B cell (primary cell): ENCODE data around the gene NRG2. TPM values are rescaled to one million over a fixed set of nuclear protein-coding genes. Genes with fewer than 3 reads are reported as not detected.

Experiments
- ATAC-seq: fragments of 200-7000 bp; cut with Tn5 transposase; one replicate; pipeline ENCODE4 v1.10.0; 2021; ENCODE audit warnings: low read depth, mild to moderate bottlenecking, moderate number of reproducible peaks, moderate library complexity
- CTCF ChIA-PET: fragments of 350-600 bp; sonication (Branson Sonifier 250); formaldehyde crosslinking; loops from one replicate; lab custom pipeline; 2021; ENCODE audit warnings: antibody characterized with exemption, inconsistent platforms; lab: Charles Lee
- POLR2A ChIA-PET: fragments of 350-600 bp; sonication (Branson Sonifier 250); formaldehyde crosslinking; loops from one replicate; lab custom pipeline; 2021; ENCODE audit warnings: antibody characterized with exemption; lab: Charles Lee
- DNase-seq: peaks from one replicate; pipeline ENCODE4 v3.0.0; 2013
- H2AFZ ChIP-seq: 2 replicates; pipeline ENCODE4 v1.6.1; 2012; ENCODE audit warnings: mild to moderate bottlenecking, low read depth, low read length; ENCODE audit not compliant: insufficient read depth, poor library complexity, severe bottlenecking
- H3K27ac ChIP-seq, 2 donors: 1 replicate in 1 of 2; 2 replicates in 1 of 2; pipeline ENCODE4 v1.5.1; 2012 to 2013; ENCODE audit warnings: low read length in 2 of 2, mild to moderate bottlenecking in 2 of 2, moderate library complexity in 1 of 2
- H3K27me3 ChIP-seq, 4 experiments: fragments of 200-600 bp in 1 of 4; sonication (generic) in 1 of 4; replicated peaks in 1 of 4; 1 replicate in 2 of 4; 2 replicates in 2 of 4; pipeline versions ENCODE4 v1.6.1 to v1.7.0; 2013 to 2016; ENCODE audit warnings: low read length in 3 of 4, mild to moderate bottlenecking in 2 of 4, mixed read lengths in 1 of 4, moderate library complexity in 1 of 4; ENCODE audit not compliant: insufficient read depth in 4 of 4, control insufficient read depth in 3 of 4; ENCODE audit errors: control extremely low read depth in 1 of 4
- H3K36me3 ChIP-seq, 2 experiments: replicated peaks in 1 of 2; 1 replicate in 1 of 2; 2 replicates in 1 of 2; pipeline versions ENCODE4 v1.6.1 to v1.7.1; 2013; ENCODE audit warnings: low read length in 1 of 2; ENCODE audit not compliant: insufficient read depth in 2 of 2, control insufficient read depth in 1 of 2; ENCODE audit errors: control extremely low read depth in 1 of 2, extremely low read depth in 1 of 2
- H3K4me1 ChIP-seq, 2 donors: fragments of 200-600 bp in 1 of 2; sonication (generic) in 1 of 2; 1 replicate in 1 of 2; 2 replicates in 1 of 2; pipeline versions ENCODE4 v1.5.1 to v1.6.1; 2013 to 2017; ENCODE audit warnings: low read length in 2 of 2; ENCODE audit not compliant: control insufficient read depth in 2 of 2, insufficient read depth in 2 of 2
- H3K4me2 ChIP-seq: replicated peaks from 2 replicates; pipeline ENCODE3; 2012; ENCODE audit warnings: mild to moderate bottlenecking, low read depth, low read length; ENCODE audit not compliant: poor library complexity, severe bottlenecking
- H3K4me3 ChIP-seq, 5 experiments: fragments of 200-600 bp in 1 of 5; sonication (generic) in 1 of 5; 1 replicate in 3 of 5; 2 replicates in 2 of 5; pipeline versions ENCODE4 v1.5.1 to v1.7.0; 2011 to 2016; ENCODE audit warnings: low read length in 4 of 5, mild to moderate bottlenecking in 4 of 5, low read depth in 2 of 5, control low read depth in 1 of 5, moderate library complexity in 1 of 5; ENCODE audit not compliant: insufficient read depth in 1 of 5; ENCODE audit errors: control extremely low read depth in 1 of 5, extremely low read depth in 1 of 5
- H3K79me2 ChIP-seq: fragments of 200-600 bp; sonication (generic); one replicate; pipeline ENCODE4 v1.6.0; 2016; ENCODE audit warnings: low read length; ENCODE audit not compliant: control insufficient read depth, insufficient read depth
- H3K9ac ChIP-seq: fragments of 200-600 bp; sonication (generic); 2 replicates; pipeline ENCODE4 v1.6.1; 2017; ENCODE audit warnings: mild to moderate bottlenecking, low read length, moderate library complexity
- H3K9me3 ChIP-seq, 3 donors: one replicate each; pipeline versions ENCODE4 v1.6.1 to v1.7.1; 2013; ENCODE audit warnings: low read length in 2 of 3; ENCODE audit not compliant: control insufficient read depth in 2 of 3, insufficient read depth in 1 of 3; ENCODE audit errors: control extremely low read depth in 1 of 3
- H4K20me1 ChIP-seq: 2 replicates; pipeline ENCODE4 v1.6.0; 2012; ENCODE audit warnings: mild to moderate bottlenecking, low read length; ENCODE audit not compliant: insufficient read depth, control insufficient read depth, poor library complexity, severe bottlenecking
- H3K27ac Mint-ChIP-seq: one replicate; pipeline ENCODE4 v1.8.0; 2021; ENCODE audit warnings: mixed read lengths
- H3K27me3 Mint-ChIP-seq: one replicate; pipeline ENCODE4 v1.8.0; 2021; ENCODE audit warnings: mixed read lengths
- H3K4me1 Mint-ChIP-seq: one replicate; pipeline ENCODE4 v1.8.0; 2021; ENCODE audit warnings: mixed read lengths
- H3K4me3 Mint-ChIP-seq: one replicate; pipeline ENCODE4 v1.8.0; 2021; ENCODE audit warnings: mixed read lengths
- H3K9me3 Mint-ChIP-seq: one replicate; pipeline ENCODE4 v1.8.0; 2022; ENCODE audit warnings: mixed read lengths; ENCODE audit not compliant: insufficient read depth
- CTCF ChIP-seq: fragments of 200-600 bp; IDR thresholded peaks from one replicate; pipeline ENCODE4 v1.8.0; 2022; ENCODE audit warnings: antibody characterized with exemption, mild to moderate bottlenecking
- EZH2 ChIP-seq: IDR thresholded peaks from 2 replicates; pipeline ENCODE4 v1.6.1; 2012; ENCODE audit warnings: borderline replicate concordance, low read depth, mild to moderate bottlenecking, moderate library complexity, low read length; ENCODE audit not compliant: insufficient read depth, poor library complexity, severe bottlenecking
- whole genome bisulfite sequencing: methylation state at CpG from one replicate; pipeline ENCODE4 v1.1.5; 2013; ENCODE audit warnings: missing lambda C conversion rate; ENCODE audit not compliant: insufficient coverage; 5-methylcytosine and 5-hydroxymethylcytosine counted together
- intact Hi-C: fragments of 100-400 bp; cut with micrococcal nuclease; formaldehyde crosslinking; loops from one replicate; pipeline ENCODE4 v1.10.0; 2022
- polyA plus RNA-seq: library from polyadenylated mRNA; depleted of rRNA; stranded (reverse); fragments of >200 nt; gene quantifications from 2 replicates; pipeline ENCODE4 v1.2.3, GENCODE V29; 2012
- total RNA-seq, 2 donors: library from RNA; stranded (reverse); fragments of 120-200 nt in 1 of 2; gene quantifications; 1 replicate in 1 of 2; 2 replicates in 1 of 2; pipeline versions ENCODE4 v1.2.3 to v1.2.4, GENCODE V29; 2013 to 2022

NRG2 gene
- total and polyA plus RNA-seq, 2 donors (not counting 1 experiment from before 2014, with no cell fraction given): 0.13 to 0.15 TPM

GRCh38 chr5:139836469-139837208, 206.5 kb downstream of the NRG2 start:
- Histone ChIP-seq H3K27me3 (peaks cover 0 to 18% (median 1%) of the 10 kb centered on the region in 4 experiments), H3K27ac (no peak overlapping the region), H3K79me2 (no peaks in the 10 kb centered on the region), H3K4me3 (no peak overlapping the region), H3K36me3 (no peaks in the 10 kb centered on the region), H3K4me2 (no peak overlapping the region), H3K9me3 (no peaks in the 10 kb centered on the region), H4K20me1 (no peaks in the 10 kb centered on the region), H3K4me1 (no peaks in the 10 kb centered on the region), H2AFZ (no peak overlapping the region), H3K9ac (no peak overlapping the region)
- Mint-ChIP-seq H3K4me1 (no peaks in the 10 kb centered on the region), H3K9me3 (no peaks in the 10 kb centered on the region), H3K27me3 (peaks cover 45% of the 10 kb centered on the region), H3K4me3 (no peak overlapping the region), H3K27ac (no peak overlapping the region)
- TF ChIP-seq EZH2: no peak
- TF ChIP-seq CTCF: no peak
- intact Hi-C loops: no loop called here
- ChIA-PET POLR2A (no interaction called here), CTCF (interaction anchor here (1.8 kb wide), 1 partner anchor 49 kb away, joined by 5 read pairs; no protein-coding TSS in a partner anchor)
- DNase-seq: no peak
- no peak for ATAC-seq
- 96% methylated on average over 21 of the region's 22 CpGs for WGBS

- no CpG with 5 or more reads among the region's 3 CpGs for WGBS
- H2AFZ ChIP-seq: no peak overlapping the region
- no peaks in the 10 kb centered on the region for H3K4me1 Mint-ChIP-seq
- H3K36me3 ChIP-seq: no peaks in the 10 kb centered on the region
- H3K27me3 Mint-ChIP-seq: peaks cover 47% of the 10 kb centered on the region
- no peak overlapping the region for H3K4me3 Mint-ChIP-seq
- ChIA-PET POLR2A (no interaction called here), CTCF (no interaction called here)
- TF ChIP-seq CTCF (no peak), EZH2 (no peak)
- no peaks in the 10 kb centered on the region for H3K4me1 ChIP-seq
- no peaks in the 10 kb centered on the region for H4K20me1 ChIP-seq
- peaks cover 0 to 18% (median 1%) of the 10 kb centered on the region in 4 experiments for H3K27me3 ChIP-seq
- H3K27ac ChIP-seq: no peak overlapping the region
- no peak overlapping the region for H3K4me2 ChIP-seq
- no peak overlapping the region for H3K9ac ChIP-seq
- H3K79me2 ChIP-seq: no peaks in the 10 kb centered on the region
- H3K9me3 ChIP-seq: no peaks in the 10 kb centered on the region
- intact Hi-C loops: no loop called here
- no peak overlapping the region for H3K27ac Mint-ChIP-seq
- H3K4me3 ChIP-seq: no peak overlapping the region
- no peak for DNase-seq
- H3K9me3 Mint-ChIP-seq: no peaks in the 10 kb centered on the region
- ATAC-seq: no peak
Measured at GRCh38 chr5:139835656-139836055, 207.4 kb downstream of the NRG2 start.
